GM23248 (cell line): ENCODE data around the gene SAXO1. TPM values are rescaled to one million over a fixed set of nuclear protein-coding genes. Genes with fewer than 3 reads are reported as not detected.

Experiments used
- DNase-seq: peaks from one replicate; pipeline ENCODE4 v3.0.0-alpha.2; 2015
- H2AFZ ChIP-seq: fragments of 200-600 bp; sonication (generic); 2 replicates; pipeline ENCODE4 v1.6.1; 2016; ENCODE audit warnings: antibody characterized with exemption
- H3F3A ChIP-seq: fragments of 200-600 bp; sonication (generic); 2 replicates; pipeline ENCODE4 v1.6.1; 2016; ENCODE audit warnings: mild to moderate bottlenecking, antibody characterized with exemption, mixed run types; ENCODE audit not compliant: insufficient read depth
- H3K27ac ChIP-seq: fragments of 200-600 bp; sonication (generic); 2 replicates; pipeline ENCODE4 v1.5.1; 2016; ENCODE audit warnings: mild to moderate bottlenecking
- H3K27me3 ChIP-seq: fragments of 200-600 bp; sonication (generic); replicated peaks from 2 replicates; pipeline ENCODE4 v1.6.1; 2016; ENCODE audit warnings: mild to moderate bottlenecking; ENCODE audit not compliant: insufficient read depth
- H3K36me3 ChIP-seq: fragments of 200-600 bp; sonication (generic); 2 replicates; pipeline ENCODE4 v1.6.1; 2016; ENCODE audit warnings: low read depth, mild to moderate bottlenecking
- H3K4me1 ChIP-seq: fragments of 200-600 bp; sonication (generic); 2 replicates; pipeline ENCODE4 v1.6.1; 2016; ENCODE audit warnings: mild to moderate bottlenecking; ENCODE audit not compliant: insufficient read depth
- H3K4me2 ChIP-seq: fragments of 200-600 bp; sonication (generic); one replicate; pipeline ENCODE4 v1.6.1; 2016; ENCODE audit warnings: mild to moderate bottlenecking; ENCODE audit not compliant: unreplicated experiment
- H3K4me3 ChIP-seq: fragments of 200-600 bp; sonication (generic); 2 replicates; pipeline ENCODE4 v1.5.1; 2016; ENCODE audit warnings: mild to moderate bottlenecking
- H3K79me2 ChIP-seq: fragments of 200-600 bp; sonication (generic); 2 replicates; pipeline ENCODE4 v1.6.1; 2016; ENCODE audit warnings: mild to moderate bottlenecking; ENCODE audit not compliant: insufficient read depth
- H3K9ac ChIP-seq: fragments of 200-600 bp; sonication (generic); 2 replicates; pipeline ENCODE4 v1.6.1; 2016; ENCODE audit warnings: mild to moderate bottlenecking
- H3K9me2 ChIP-seq: fragments of 200-600 bp; sonication (generic); 2 replicates; pipeline ENCODE4 v1.6.1; 2016; ENCODE audit warnings: mixed run types, mild to moderate bottlenecking, moderate library complexity; ENCODE audit not compliant: insufficient read depth
- H3K9me3 ChIP-seq: fragments of 200-600 bp; sonication (generic); one replicate; pipeline ENCODE4 v1.6.1; 2017; ENCODE audit warnings: low read depth
- H4K20me1 ChIP-seq: fragments of 200-600 bp; sonication (generic); 2 replicates; pipeline ENCODE4 v1.6.0; 2016; ENCODE audit not compliant: insufficient read depth
- EZH2 ChIP-seq: fragments of 200-600 bp; sonication (generic); IDR thresholded peaks from 2 replicates; pipeline ENCODE4 v1.6.1; 2018; ENCODE audit warnings: antibody characterized with exemption, mild to moderate bottlenecking; ENCODE audit not compliant: insufficient read depth, poor library complexity, severe bottlenecking
- EZH2phosphoT487 ChIP-seq: fragments of 200-600 bp; sonication (generic); IDR thresholded peaks from 2 replicates; pipeline ENCODE4 v1.6.1; 2018; ENCODE audit warnings: antibody characterized with exemption, moderate library complexity, mild to moderate bottlenecking, low read depth; ENCODE audit not compliant: insufficient read depth
- WGBS, 2 experiments: methylation state at CpG; one replicate each; pipeline ENCODE4 v1.1.6; 2015 to 2017; ENCODE audit warnings: low lambda C conversion rate in 2 of 2, low coverage in 1 of 2; ENCODE audit errors: missing lambda C conversion rate in 2 of 2; 5-methylcytosine and 5-hydroxymethylcytosine counted together
- in situ Hi-C: fragments of 300-500 bp; cut with MboI; formaldehyde crosslinking; loops from 2 replicates; pipeline ENCODE4 v1.15.0; 2020
- polyA plus RNA-seq: library from polyadenylated mRNA; unstranded; fragments of >200 nt; fragmentation: Nextera tagmentation; extraction: Ambion mirVana; gene quantifications from 2 replicates; pipeline ENCODE4 v1.2.1, GENCODE V29; 2016
- total RNA-seq: library from RNA; depleted of rRNA; stranded (reverse); fragments of >200 nt; shearing (Covaris generic); gene quantifications from 2 replicates; pipeline ENCODE4 v1.2.3, GENCODE V29; 2014

Gene SAXO1
- total and polyA plus RNA-seq, 2 experiments from 2014 or later: 0.83 TPM; not detected in 1

GRCh38 chr9:18969128-18969527 lies 63.9 kb downstream of the SAXO1 start:
- in situ Hi-C loops: no loop called here
- H2AFZ ChIP-seq: no peak overlapping the region
- H3K9ac ChIP-seq: no peak overlapping the region
- H3K36me3 ChIP-seq: no peaks in the 10 kb centered on the region
- TF ChIP-seq EZH2phosphoT487 (no peak), EZH2 (no peak)
- no peak overlapping the region for H3K4me2 ChIP-seq
- no peaks in the 10 kb centered on the region for H3K9me3 ChIP-seq
- no peaks in the 10 kb centered on the region for H3K79me2 ChIP-seq
- peaks cover 67% of the 10 kb centered on the region for H3K27me3 ChIP-seq
- H3K27ac ChIP-seq: no peak overlapping the region
- H3K4me1 ChIP-seq: no peaks in the 10 kb centered on the region
- no peaks in the 10 kb centered on the region for H3F3A ChIP-seq
- no peaks in the 10 kb centered on the region for H3K9me2 ChIP-seq
- DNase-seq: no peak
- no peaks in the 10 kb centered on the region for H4K20me1 ChIP-seq
- 71% methylated on average over 3 of the region's 3 CpGs for WGBS, 2 experiments
- no peak overlapping the region for H3K4me3 ChIP-seq

- in situ Hi-C loops: no loop called here
- Histone ChIP-seq H4K20me1 (no peaks in the 10 kb centered on the region), H3K27me3 (peaks cover 33% of the 10 kb centered on the region), H3K9ac (no peak overlapping the region), H3K4me1 (no peaks in the 10 kb centered on the region), H2AFZ (no peak overlapping the region), H3K4me2 (no peak overlapping the region), H3K27ac (no peak overlapping the region), H3K79me2 (no peaks in the 10 kb centered on the region), H3K36me3 (no peaks in the 10 kb centered on the region), H3K9me2 (no peaks in the 10 kb centered on the region), H3K9me3 (no peaks in the 10 kb centered on the region), H3F3A (no peaks in the 10 kb centered on the region), H3K4me3 (no peak overlapping the region)
- TF ChIP-seq EZH2 (no peak), EZH2phosphoT487 (no peak)
- WGBS, 2 experiments: 40 to 53% methylated on average over 2 of the region's 2 CpGs
- no peak for DNase-seq
Observed at GRCh38 chr9:18955626-18956025, 77.4 kb downstream of the SAXO1 start.

GRCh38 chr9:18951936-18952335 lies 81.1 kb downstream of the SAXO1 start:
- WGBS, 2 experiments: 75 to 82% methylated on average over 1 of the region's 1 CpG
- DNase-seq: no peak
- in situ Hi-C loops: no loop called here

GRCh38 chr9:18947892-18948339 lies 85.1 kb downstream of the SAXO1 start:
- H3K4me2 ChIP-seq: no peak overlapping the region
- no peaks in the 10 kb centered on the region for H4K20me1 ChIP-seq
- H3K4me3 ChIP-seq: no peak overlapping the region
- H3K79me2 ChIP-seq: no peaks in the 10 kb centered on the region
- WGBS, 2 experiments: 58 to 63% methylated on average over 4 of the region's 4 CpGs
- no peaks in the 10 kb centered on the region for H3F3A ChIP-seq
- no peaks in the 10 kb centered on the region for H3K4me1 ChIP-seq
- no peak overlapping the region for H3K9ac ChIP-seq
- peak; percentile 10 for DNase-seq
- no peaks in the 10 kb centered on the region for H3K9me2 ChIP-seq
- H3K9me3 ChIP-seq: no peaks in the 10 kb centered on the region
- H3K27ac ChIP-seq: no peak overlapping the region
- in situ Hi-C loops: no loop called here
- H2AFZ ChIP-seq: no peak overlapping the region
- no peaks in the 10 kb centered on the region for H3K36me3 ChIP-seq
- H3K27me3 ChIP-seq: peaks cover 34% of the 10 kb centered on the region
- no peak for TF ChIP-seq EZH2phosphoT487

More at GRCh38 chr9:18951936-18952335, 81.1 kb downstream of the SAXO1 start:
- Histone ChIP-seq H3K4me3 (no peak overlapping the region), H2AFZ (no peak overlapping the region), H3K9me2 (no peaks in the 10 kb centered on the region), H3K4me1 (no peaks in the 10 kb centered on the region), H3K9ac (no peak overlapping the region), H4K20me1 (no peaks in the 10 kb centered on the region), H3K36me3 (no peaks in the 10 kb centered on the region), H3K9me3 (no peaks in the 10 kb centered on the region), H3F3A (no peaks in the 10 kb centered on the region), H3K27me3 (peaks cover 19% of the 10 kb centered on the region), H3K79me2 (no peaks in the 10 kb centered on the region), H3K27ac (no peak overlapping the region), H3K4me2 (no peak overlapping the region)
- TF ChIP-seq EZH2: no peak
- TF ChIP-seq EZH2phosphoT487: no peak

GRCh38 chr9:18942801-18943200 lies 90.2 kb downstream of the SAXO1 start:
- in situ Hi-C loops: no loop called here
- H3K4me1 ChIP-seq: no peaks in the 10 kb centered on the region
- DNase-seq: no peak
- H3K4me3 ChIP-seq: no peak overlapping the region
- H3F3A ChIP-seq: no peaks in the 10 kb centered on the region
- no peak overlapping the region for H3K4me2 ChIP-seq
- H4K20me1 ChIP-seq: no peaks in the 10 kb centered on the region
- no peaks in the 10 kb centered on the region for H3K9me2 ChIP-seq
- no peak overlapping the region for H3K9ac ChIP-seq
- TF ChIP-seq EZH2 (no peak), EZH2phosphoT487 (no peak)
- no peaks in the 10 kb centered on the region for H3K9me3 ChIP-seq
- peaks cover 27% of the 10 kb centered on the region for H3K27me3 ChIP-seq
- no peak overlapping the region for H3K27ac ChIP-seq
- 79% methylated on average over 7 of the region's 7 CpGs for WGBS, 2 experiments
- no peaks in the 10 kb centered on the region for H3K36me3 ChIP-seq
- no peak overlapping the region for H2AFZ ChIP-seq
- no peaks in the 10 kb centered on the region for H3K79me2 ChIP-seq
